Raji (cell line): ENCODE measurements around the gene FNBP1.

ENCODE experiments used
- POLR2A ChIP-seq: IDR thresholded peaks from 2 replicates; pipeline ENCODE4 v1.6.1; 2011; ENCODE audit warnings: low read depth, low read length, control low read depth; ENCODE audit not compliant: insufficient read depth

The FNBP1 gene

DNA sequence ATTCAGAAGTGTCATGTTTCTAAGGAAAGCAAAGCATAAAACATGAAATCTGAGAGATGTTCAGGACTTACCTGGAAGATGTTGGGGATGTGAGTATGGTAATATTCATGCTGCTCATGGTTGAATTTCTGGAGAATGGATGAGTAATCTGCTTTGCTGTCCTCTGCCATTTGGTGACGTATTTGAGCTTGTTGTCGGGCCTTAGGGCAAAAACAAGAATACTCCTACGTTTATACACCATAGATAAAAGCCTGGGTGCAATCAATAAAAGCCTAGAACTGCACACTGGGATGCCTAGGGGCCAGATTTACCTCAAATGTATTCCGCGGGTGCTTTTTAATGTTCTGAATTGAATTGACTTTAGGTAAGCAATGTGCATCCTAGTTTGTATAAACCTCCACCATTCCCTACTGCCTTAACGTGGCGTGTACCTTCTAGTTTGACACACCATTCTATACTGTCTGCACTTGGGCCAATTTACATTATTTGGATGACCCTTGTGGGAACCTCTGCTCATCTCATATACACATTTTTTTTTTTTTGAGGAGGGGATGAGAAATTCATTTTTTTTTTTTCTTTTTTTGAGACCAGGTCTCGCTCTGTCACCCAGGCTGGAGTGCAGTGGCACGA lies 113.4 kb downstream of the FNBP1 start:
- TF ChIP-seq POLR2A, result no peak

- no peak for TF ChIP-seq POLR2A
Observed at GRCh38 chr9:129923589-129923988, 119.4 kb downstream of the FNBP1 start.

- TF ChIP-seq POLR2A, result no peak
Observed at GRCh38 chr9:129921905-129922304, 121.1 kb downstream of the FNBP1 start.

DNA sequence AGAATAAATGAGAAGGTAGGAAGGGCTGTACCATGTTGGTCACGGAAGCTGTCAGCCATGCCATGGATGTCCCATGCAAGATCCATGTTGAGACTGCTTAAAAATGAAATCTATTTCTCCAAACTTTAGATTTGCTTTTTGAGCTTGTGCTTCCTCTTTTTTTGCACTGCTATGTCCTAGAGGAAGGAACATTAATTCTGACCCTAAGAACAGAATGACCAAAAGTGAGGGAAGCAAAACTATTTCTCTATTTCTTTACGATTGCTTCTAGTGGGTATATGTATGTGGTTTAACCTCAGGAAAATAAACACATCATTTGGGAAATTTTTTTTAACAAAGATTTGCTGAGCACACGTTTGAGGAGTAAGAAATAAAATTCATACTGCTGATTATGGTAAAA lies 123.1 kb downstream of the FNBP1 start:
- TF ChIP-seq POLR2A, result no peak

DNA sequence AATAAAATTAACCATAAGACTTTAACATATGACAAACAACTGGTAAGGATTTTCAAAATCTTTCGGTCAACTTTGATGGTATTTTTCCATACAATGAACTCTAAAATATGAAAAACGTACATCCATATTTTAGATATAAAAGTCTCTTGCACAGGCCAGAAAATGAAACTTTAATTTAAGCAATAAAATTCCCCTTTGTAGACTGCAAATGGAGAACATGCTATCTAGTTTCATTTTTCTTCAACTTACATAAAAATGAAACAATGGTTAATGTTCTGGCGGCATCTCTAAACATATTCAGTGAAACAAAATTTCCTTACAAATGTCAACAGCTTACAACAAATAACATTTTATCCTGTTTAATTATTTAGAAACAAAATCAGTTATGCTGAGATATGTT lies 123.7 kb downstream of the FNBP1 start:
- no peak for TF ChIP-seq POLR2A

- no peak for TF ChIP-seq POLR2A
Observed at GRCh38 chr9:129918296-129918950, 124.6 kb downstream of the FNBP1 start.

DNA sequence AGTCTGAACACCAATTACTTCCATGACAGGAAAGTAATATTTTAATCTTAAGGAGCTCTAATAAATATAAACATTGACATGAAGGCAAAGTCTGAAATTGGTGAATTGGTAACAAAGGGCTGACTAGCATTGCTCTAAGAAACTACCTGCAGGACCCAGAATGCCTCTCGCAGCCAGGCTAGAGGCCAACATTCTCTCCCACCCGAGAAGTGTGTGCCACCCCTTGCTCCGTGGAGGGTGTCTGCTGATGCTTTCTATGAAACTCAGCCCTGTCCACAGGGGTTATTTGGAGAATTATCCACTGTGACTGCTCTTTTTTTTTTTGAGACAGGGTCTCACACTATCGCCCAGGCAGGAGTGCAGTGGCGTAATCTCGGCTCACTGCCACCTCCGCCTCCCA lies 126.3 kb downstream of the FNBP1 start:
- TF ChIP-seq POLR2A, result no peak

DNA sequence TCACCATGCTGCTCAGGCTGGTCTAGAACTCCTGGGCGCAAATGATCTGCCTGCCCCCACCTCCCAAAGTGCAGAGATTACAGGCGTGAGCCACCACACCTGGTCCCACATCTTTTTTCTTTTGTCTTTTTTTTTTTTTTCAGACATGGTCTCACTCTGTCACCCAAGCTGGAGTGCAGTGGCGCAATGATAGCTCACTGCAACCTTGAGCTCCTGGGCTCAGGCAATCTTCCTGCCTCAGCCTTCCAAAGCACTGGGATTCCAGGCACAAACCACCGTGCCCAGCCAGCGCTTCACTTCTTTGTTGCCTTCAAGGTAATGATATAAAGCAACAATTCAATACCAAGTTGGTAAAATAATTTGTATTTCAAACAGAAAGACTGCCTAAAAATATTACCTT lies 128.9 kb downstream of the FNBP1 start:
- TF ChIP-seq POLR2A, result no peak

GRCh38 chr9:129910628-129911567 lies 132.1 kb downstream of the FNBP1 start:
- TF ChIP-seq POLR2A, result no peak

DNA sequence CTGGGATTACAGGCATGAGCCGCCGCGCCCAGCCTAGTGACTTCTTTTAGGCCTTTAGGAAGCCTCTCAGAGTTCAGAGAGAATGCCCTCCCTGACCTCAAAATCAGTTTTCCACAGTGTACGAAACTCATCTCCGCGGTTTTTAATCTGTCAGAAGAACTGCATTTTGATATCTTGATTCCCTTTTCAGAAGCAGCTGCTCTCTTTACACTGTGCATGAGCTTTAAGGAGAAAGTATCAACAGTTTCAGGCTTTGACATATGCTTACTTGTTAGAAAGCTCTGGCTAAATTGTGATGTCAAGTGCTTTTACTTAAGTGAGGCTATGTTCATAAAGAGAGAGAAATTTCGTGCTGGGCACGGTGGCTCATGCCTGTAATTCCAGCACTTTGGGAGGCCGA lies 133.1 kb downstream of the FNBP1 start:
- no peak for TF ChIP-seq POLR2A

DNA sequence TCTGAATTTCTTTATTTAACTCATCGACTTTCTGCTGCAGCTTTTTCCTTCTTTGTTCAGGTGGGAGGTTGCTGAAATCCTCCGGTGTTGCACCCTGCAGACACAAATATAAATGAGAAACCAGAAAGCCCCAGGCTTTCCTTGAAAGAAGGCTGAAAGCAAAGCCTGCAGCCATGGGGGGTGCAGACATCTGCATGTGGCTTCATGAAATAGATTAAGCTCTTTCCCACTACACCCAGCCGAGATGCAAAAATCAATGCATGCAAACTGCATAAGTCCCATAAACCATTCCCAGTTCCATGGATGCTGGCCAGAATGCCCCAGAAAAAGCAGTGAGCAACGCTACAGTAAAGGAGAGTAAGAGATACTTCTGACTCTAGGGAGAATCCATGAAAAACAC lies 134.1 kb downstream of the FNBP1 start:
- TF ChIP-seq POLR2A, result no peak

- no peak for TF ChIP-seq POLR2A
Observed at GRCh38 chr9:129907201-129907600, 135.8 kb downstream of the FNBP1 start.

GRCh38 chr9:129906298-129906697 lies 136.7 kb downstream of the FNBP1 start:
- TF ChIP-seq POLR2A, result no peak

DNA sequence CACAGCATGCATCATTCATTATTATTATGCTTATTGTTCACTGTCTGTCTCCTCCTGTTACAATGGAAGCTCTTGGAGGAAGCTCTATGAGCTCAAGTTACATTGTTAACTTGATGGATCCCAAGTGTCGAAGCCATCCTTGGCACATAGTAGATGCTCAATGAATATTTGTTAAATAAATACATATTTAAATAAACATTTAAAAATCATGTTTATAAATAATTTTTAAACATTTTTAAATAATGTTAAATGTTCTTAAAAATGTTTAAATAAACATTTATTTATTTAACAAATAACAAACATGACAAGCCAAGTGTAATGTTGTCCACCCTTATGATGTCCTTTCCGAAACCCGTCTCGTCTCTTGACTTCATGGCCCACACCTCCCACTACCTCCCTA lies 138.3 kb downstream of the FNBP1 start:
- no peak for TF ChIP-seq POLR2A

DNA sequence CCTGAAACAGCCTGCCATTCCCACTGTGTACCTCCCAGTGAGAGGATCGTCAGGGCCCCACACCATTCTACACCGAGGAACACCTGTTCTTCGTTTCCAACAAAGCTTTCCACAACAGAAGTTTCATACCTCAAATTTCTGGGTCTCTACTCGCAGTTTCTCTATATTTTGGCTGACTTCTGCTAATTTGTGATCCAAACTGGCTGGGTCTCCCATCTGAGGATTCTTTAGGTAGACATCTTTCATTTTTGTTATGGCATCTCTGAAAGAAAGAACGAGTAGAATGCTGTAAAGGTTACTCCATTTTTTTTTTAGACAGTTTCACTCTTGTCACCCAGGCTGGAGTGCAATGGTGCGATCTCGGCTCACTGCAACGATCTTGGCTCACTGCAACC lies 140.3 kb downstream of the FNBP1 start:
- no peak for TF ChIP-seq POLR2A

GRCh38 chr9:129901993-129902739 lies 140.8 kb downstream of the FNBP1 start:
- TF ChIP-seq POLR2A, result no peak
